HG03175 (cell line): ENCODE results near the gene FLVCR1.

Experiments used
- ATAC-seq: cut with Tn5 transposase; IDR thresholded peaks from one replicate; pipeline ENCODE4 v1.9.1; 2021; ENCODE audit warnings: mild to moderate bottlenecking, moderate library complexity; ENCODE audit not compliant: unreplicated experiment

Gene FLVCR1

DNA sequence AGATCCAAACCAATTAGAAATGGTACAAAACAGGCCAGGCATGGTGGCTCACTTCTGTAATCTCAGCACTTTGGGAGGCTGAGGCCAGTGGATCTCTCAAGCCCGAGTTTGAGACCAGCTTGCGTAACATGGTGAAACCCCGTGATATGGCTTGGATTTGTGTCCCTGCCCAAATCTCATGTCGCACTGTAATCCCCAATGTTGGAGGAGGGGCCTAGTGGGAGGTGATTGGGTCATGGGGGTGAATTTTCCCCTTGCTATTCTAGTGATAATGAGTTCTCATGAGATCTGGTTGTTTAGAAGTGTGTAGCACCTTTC lies 85.3 kb downstream of the FLVCR1 start:
- ATAC-seq: no peak

DNA sequence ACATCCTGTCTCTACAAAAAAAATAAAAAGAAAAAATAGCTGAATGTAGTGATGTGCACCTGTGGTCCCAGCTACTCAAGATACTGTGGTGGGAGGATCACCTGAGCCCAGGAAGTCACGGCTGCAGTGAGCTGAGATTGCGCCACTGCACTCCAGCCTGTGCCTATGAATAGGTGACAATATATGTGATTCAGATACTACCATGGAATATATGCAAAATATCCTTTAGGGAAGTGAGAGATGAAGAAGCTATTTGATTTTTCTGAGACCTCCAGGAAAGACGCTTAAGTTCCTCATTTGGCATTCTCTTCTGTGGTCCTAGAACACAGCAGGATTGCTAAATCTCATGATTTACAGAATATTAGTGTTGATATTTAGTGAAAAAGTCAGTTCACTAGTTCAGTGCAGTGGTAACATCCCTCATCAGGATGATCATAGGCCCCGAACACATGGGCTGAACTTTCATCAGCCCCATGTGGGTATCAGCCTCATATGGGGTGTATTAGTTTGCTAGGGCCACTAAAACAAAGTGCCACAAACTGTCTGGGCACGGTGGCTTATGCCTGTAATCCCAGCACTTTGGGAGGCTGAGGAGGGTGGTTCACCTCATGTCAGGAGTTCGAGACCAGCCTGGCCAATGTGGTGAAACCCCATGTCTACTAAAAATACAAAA lies 86.3 kb downstream of the FLVCR1 start:
- ATAC-seq: no peak

DNA sequence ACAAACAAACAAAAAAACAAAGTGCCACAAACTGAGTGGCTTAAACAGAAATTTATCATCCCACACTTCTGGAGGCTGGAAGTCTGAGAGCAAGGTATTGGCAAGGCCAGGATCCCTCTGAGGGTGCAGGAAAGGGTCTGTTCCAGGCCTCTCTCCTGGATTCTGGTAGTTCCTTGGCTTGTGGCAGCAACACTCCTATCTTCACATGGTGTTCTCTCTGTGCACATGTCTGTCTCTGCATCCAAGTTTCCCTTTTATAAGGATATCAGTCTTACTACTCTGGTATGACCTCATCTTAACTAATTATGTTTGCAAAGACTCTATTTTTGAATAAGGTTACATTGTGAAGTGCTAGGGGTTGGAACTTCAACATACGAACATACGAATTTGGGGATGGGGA lies 87.0 kb downstream of the FLVCR1 start:
- no peak for ATAC-seq

DNA sequence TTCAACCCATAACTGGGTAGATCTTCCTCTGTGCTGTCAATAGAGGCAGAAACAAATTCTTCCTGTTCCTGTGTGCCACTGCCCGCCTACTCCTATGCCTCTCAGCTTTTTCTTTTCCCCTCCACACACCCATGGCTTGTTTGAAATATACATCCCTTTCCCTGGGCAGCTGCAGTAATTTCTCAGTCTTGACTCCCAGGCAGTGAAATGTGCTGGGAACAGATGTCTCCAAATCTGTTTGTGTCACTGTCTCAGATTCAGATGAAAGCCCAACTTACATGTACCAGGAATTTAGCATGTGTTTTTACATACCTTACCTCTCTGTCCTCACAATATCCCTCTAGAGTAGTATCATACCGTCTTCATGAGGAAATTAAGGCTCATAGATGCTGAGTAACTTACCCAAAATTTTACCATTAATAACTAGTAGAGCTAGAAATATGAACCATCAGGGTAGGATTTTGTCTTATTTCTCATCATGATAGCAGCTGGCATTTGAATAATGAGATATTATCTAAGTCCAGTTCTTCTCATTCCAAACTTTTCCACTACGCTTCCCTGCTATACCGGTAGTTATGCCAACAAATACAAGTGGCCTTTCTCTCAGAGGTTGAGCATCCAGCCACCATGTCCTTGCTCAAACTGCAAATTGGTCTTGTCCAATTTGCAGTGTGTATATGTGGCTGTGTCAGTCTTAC lies 87.5 kb downstream of the FLVCR1 start:
- ATAC-seq: no peak

DNA sequence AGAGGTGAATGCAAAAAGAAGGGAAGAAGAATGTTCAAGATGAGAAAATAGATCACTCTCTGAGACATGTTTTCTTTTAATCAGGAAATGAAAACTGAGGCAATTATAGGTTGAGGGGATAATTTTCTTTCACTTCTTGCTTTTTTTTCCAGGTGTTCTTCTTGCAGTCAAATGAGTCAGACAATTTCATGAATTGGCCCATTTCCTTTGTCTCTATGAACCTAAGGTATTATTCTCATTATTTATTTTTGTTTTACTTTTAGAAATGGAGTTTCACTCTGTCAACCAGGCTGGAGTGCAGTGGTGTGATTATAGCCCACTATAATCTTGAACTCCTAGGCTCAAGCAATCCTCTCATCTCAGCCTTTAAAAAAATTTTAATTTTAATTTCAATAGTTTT lies 88.8 kb downstream of the FLVCR1 start:
- no peak for ATAC-seq
